Neural cell (in vitro differentiated cells): ENCODE results near the gene DNAH10. TPM values are rescaled to one million over a fixed set of nuclear protein-coding genes. Genes with fewer than 3 reads are reported as not detected.

Experiments
- H2AFZ ChIP-seq: fragments of 200-600, 300-800 bp; sonication (generic), shearing (Covaris generic); 2 replicates; pipeline ENCODE4 v1.6.0; 2014; ENCODE audit warnings: low read depth, mild to moderate bottlenecking, antibody characterized with exemption, low read length, moderate library complexity
- H3F3A ChIP-seq: fragments of 200-600 bp; shearing (Covaris generic); 2 replicates; pipeline ENCODE4 v1.6.1; 2016; ENCODE audit warnings: mild to moderate bottlenecking, moderate library complexity, mixed read lengths, antibody characterized with exemption, low read length; ENCODE audit not compliant: insufficient read depth, poor library complexity, severe bottlenecking
- H3K27ac ChIP-seq: fragments of 200-600, 300-800 bp; sonication (generic), shearing (Covaris generic); 2 replicates; pipeline ENCODE4 v1.5.1; 2014; ENCODE audit warnings: mild to moderate bottlenecking, low read length, moderate library complexity
- H3K27me3 ChIP-seq: fragments of 300-800, 200-600 bp; sonication (generic), shearing (Covaris generic); 2 replicates; pipeline ENCODE4 v1.6.0; 2014; ENCODE audit warnings: mild to moderate bottlenecking, low read depth, low read length, moderate library complexity; ENCODE audit not compliant: insufficient read depth
- H3K36me3 ChIP-seq: fragments of 300-800, 200-600 bp; sonication (generic), shearing (Covaris generic); 2 replicates; pipeline ENCODE4 v1.5.1; 2014; ENCODE audit warnings: mild to moderate bottlenecking, antibody characterized with exemption, low read length, moderate library complexity; ENCODE audit not compliant: insufficient read depth
- H3K4me2 ChIP-seq: fragments of 300-800, 200-600 bp; sonication (generic), shearing (Covaris generic); 2 replicates; pipeline ENCODE4 v1.6.0; 2014; ENCODE audit warnings: mild to moderate bottlenecking, low read length
- H3K4me3 ChIP-seq: fragments of 300-800, 200-600 bp; sonication (generic), shearing (Covaris generic); 2 replicates; pipeline ENCODE4 v1.5.1; 2014; ENCODE audit warnings: mild to moderate bottlenecking, low read length, moderate library complexity
- H3K79me2 ChIP-seq: fragments of 200-600 bp; shearing (Covaris generic); replicated peaks from 2 replicates; pipeline ENCODE4 v1.6.0; 2014; ENCODE audit warnings: mild to moderate bottlenecking, low read length, moderate library complexity; ENCODE audit not compliant: insufficient read depth
- H3K9ac ChIP-seq: fragments of 300-800, 200-600 bp; sonication (generic), shearing (Covaris generic); 2 replicates; pipeline ENCODE4 v1.6.1; 2016; ENCODE audit warnings: mild to moderate bottlenecking, low read length, mixed read lengths
- H3K9me2 ChIP-seq: fragments of 200-600 bp; shearing (Covaris generic); 2 replicates; pipeline ENCODE4 v1.6.1; 2016; ENCODE audit warnings: mild to moderate bottlenecking, low read length, mixed read lengths; ENCODE audit not compliant: insufficient read depth
- H3K9me3 ChIP-seq: fragments of 200-600, 300-800 bp; sonication (generic), shearing (Covaris generic); 2 replicates; pipeline ENCODE4 v1.6.1; 2016; ENCODE audit warnings: mild to moderate bottlenecking, mixed run types, low read length, moderate library complexity, mixed read lengths
- H4K20me1 ChIP-seq: fragments of 200-600 bp; shearing (Covaris generic); 2 replicates; pipeline ENCODE4 v1.6.1; 2016; ENCODE audit warnings: mild to moderate bottlenecking, mixed run types; ENCODE audit not compliant: insufficient read depth
- EP300 ChIP-seq: fragments of 450-650 bp; conservative IDR thresholded peaks from 2 replicates; pipeline ENCODE4 v1.6.1; 2014; ENCODE audit warnings: antibody characterized with exemption, mild to moderate bottlenecking, moderate library complexity; ENCODE audit not compliant: poor library complexity, severe bottlenecking
- MXI1 ChIP-seq: fragments of 450-650 bp; conservative IDR thresholded peaks from 2 replicates; pipeline ENCODE4 v1.6.1; 2014; ENCODE audit warnings: antibody characterized with exemption, mild to moderate bottlenecking; ENCODE audit not compliant: poor library complexity, severe bottlenecking
- POLR2AphosphoS5 ChIP-seq: IDR thresholded peaks from 2 replicates; pipeline ENCODE4 v1.6.1; 2012
- RAD21 ChIP-seq: fragments of 450-650 bp; conservative IDR thresholded peaks from 2 replicates; pipeline ENCODE4 v1.6.1; 2014; ENCODE audit warnings: antibody characterized with exemption, mild to moderate bottlenecking, moderate library complexity
- REST ChIP-seq: IDR thresholded peaks from 2 replicates; pipeline ENCODE4 v1.6.1; 2012; ENCODE audit warnings: borderline replicate concordance
- SMC3 ChIP-seq: fragments of 450-650 bp; conservative IDR thresholded peaks from 2 replicates; pipeline ENCODE4 v1.6.1; 2014; ENCODE audit warnings: antibody characterized with exemption, mild to moderate bottlenecking, moderate library complexity; ENCODE audit not compliant: poor library complexity
- TAF1 ChIP-seq: IDR thresholded peaks from 2 replicates; pipeline ENCODE4 v1.6.1; 2012; ENCODE audit warnings: low read depth
- polyA plus RNA-seq: library from polyadenylated mRNA; depleted of rRNA; stranded (reverse); fragments of >200 nt; gene quantifications from 2 replicates; pipeline ENCODE4 v1.2.3, GENCODE V29; 2014
- TF ChIP-seq, protein P1 (sequence below): fragments of 450-650 bp; IDR thresholded peaks from 2 replicates; pipeline ENCODE4 v1.5.1; 2014; ENCODE audit warnings: antibody characterized with exemption, mild to moderate bottlenecking, moderate library complexity; ENCODE audit not compliant: poor library complexity, severe bottlenecking

The DNAH10 gene
- polyA plus RNA-seq, 1 donor from 2014 or later, result 1.9 TPM

GRCh38 chr12:123815968-123816367 lies 53.9 kb downstream of the DNAH10 start:
- peaks cover 6% of the 10 kb centered on the region for H3K9me3 ChIP-seq
- no peak overlapping the region for H2AFZ ChIP-seq
- H3K4me3 ChIP-seq, result no peak overlapping the region
- H3K27ac ChIP-seq, result no peak overlapping the region
- H3K27me3 ChIP-seq, result no peaks in the 10 kb centered on the region
- no peaks in the 10 kb centered on the region for H4K20me1 ChIP-seq
- no peak overlapping the region for H3K4me2 ChIP-seq
- H3K9me2 ChIP-seq, result no peaks in the 10 kb centered on the region
- no peaks in the 10 kb centered on the region for H3F3A ChIP-seq
- no peak overlapping the region for H3K9ac ChIP-seq
- H3K79me2 ChIP-seq, result no peaks in the 10 kb centered on the region
- TF ChIP-seq, protein P1, sequence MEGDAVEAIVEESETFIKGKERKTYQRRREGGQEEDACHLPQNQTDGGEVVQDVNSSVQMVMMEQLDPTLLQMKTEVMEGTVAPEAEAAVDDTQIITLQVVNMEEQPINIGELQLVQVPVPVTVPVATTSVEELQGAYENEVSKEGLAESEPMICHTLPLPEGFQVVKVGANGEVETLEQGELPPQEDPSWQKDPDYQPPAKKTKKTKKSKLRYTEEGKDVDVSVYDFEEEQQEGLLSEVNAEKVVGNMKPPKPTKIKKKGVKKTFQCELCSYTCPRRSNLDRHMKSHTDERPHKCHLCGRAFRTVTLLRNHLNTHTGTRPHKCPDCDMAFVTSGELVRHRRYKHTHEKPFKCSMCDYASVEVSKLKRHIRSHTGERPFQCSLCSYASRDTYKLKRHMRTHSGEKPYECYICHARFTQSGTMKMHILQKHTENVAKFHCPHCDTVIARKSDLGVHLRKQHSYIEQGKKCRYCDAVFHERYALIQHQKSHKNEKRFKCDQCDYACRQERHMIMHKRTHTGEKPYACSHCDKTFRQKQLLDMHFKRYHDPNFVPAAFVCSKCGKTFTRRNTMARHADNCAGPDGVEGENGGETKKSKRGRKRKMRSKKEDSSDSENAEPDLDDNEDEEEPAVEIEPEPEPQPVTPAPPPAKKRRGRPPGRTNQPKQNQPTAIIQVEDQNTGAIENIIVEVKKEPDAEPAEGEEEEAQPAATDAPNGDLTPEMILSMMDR, result no peak
- TF ChIP-seq RAD21 (no peak), SMC3 (no peak), POLR2AphosphoS5 (no peak)
- H3K36me3 ChIP-seq, result no peaks in the 10 kb centered on the region

DNA sequence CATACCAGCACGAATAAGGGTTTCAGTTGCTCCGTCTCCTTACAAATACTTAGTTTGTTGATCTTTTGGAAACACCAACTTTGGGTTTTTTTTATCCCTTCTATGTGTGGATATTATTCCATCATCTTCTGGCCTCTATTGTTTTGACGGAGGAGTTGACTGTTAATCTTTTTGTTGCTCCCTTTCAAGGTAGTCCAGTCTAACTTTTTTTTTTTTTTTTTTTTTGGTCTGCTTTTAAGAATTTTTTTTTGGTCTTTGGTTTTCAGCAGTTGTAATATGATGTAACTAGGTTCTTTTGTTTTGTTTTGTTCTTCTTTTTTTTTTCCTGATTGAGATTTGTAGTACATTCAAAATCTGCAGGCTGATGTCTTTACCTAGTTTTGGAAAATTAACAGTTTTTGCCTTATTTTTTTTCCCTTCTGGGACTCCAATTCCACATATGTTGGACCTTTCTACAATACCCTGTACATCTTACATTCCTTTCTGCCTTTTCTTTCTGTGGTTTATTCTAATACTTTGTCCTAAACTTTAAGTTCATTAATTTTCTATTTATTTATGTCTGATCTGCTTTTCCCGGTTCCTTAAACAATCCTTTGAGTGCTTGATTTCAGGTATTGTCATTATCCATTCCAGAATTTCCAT lies 54.9 kb downstream of the DNAH10 start:
- Histone ChIP-seq H3K36me3 (no peaks in the 10 kb centered on the region), H3K9me3 (peaks cover 6% of the 10 kb centered on the region), H3K9ac (no peak overlapping the region), H3K9me2 (no peaks in the 10 kb centered on the region), H4K20me1 (no peaks in the 10 kb centered on the region), H3K79me2 (no peaks in the 10 kb centered on the region), H2AFZ (no peak overlapping the region), H3K4me2 (no peak overlapping the region), H3K4me3 (no peak overlapping the region), H3K27ac (no peak overlapping the region), H3K27me3 (no peaks in the 10 kb centered on the region), H3F3A (no peaks in the 10 kb centered on the region)
- no peak for TF ChIP-seq EP300
- TF ChIP-seq, protein P1, result no peak
- TF ChIP-seq TAF1, result no peak
- no peak for TF ChIP-seq POLR2AphosphoS5
- no peak for TF ChIP-seq MXI1

- Histone ChIP-seq H3K36me3 (no peaks in the 10 kb centered on the region), H3F3A (no peaks in the 10 kb centered on the region), H3K27ac (no peak overlapping the region), H4K20me1 (no peaks in the 10 kb centered on the region), H3K9me3 (no peaks in the 10 kb centered on the region), H3K27me3 (no peaks in the 10 kb centered on the region), H3K79me2 (no peaks in the 10 kb centered on the region), H3K9ac (no peak overlapping the region), H3K4me2 (no peak overlapping the region), H2AFZ (no peak overlapping the region), H3K4me3 (no peak overlapping the region), H3K9me2 (no peaks in the 10 kb centered on the region)
- TF ChIP-seq SMC3 (no peak), EP300 (no peak), TAF1 (no peak), REST (no peak), POLR2AphosphoS5 (no peak), RAD21 (no peak)
- TF ChIP-seq, protein P1, result no peak
Measured at GRCh38 chr12:123822804-123823203, 60.7 kb downstream of the DNAH10 start.
